Esophagus muscularis mucosa (tissue), 4 donors: ENCODE results near the gene PNPLA6. TPM values are rescaled to one million over a fixed set of nuclear protein-coding genes. Genes with fewer than 3 reads are reported as not detected.
A peak's percentile ranks its signal among the peaks of the same experiment; 100 is the strongest.

Source experiments
- DNase-seq: peaks from one replicate; pipeline ENCODE4 v3.0.0-alpha.2; 2017; ENCODE audit errors: extremely low spot score
- H3K27ac ChIP-seq, 4 donors: fragments of 200-600 bp; sonication (generic); replicated peaks in 1 of 4; 1 replicate in 3 of 4; 2 replicates in 1 of 4; pipeline ENCODE4 v1.5.1; 2016 to 2019; ENCODE audit warnings: mild to moderate bottlenecking in 1 of 4
- H3K27me3 ChIP-seq, 4 donors: fragments of 200-600 bp; sonication (generic); one replicate each; pipeline versions ENCODE4 v1.5.1 to v1.6.0; 2016 to 2019
- H3K36me3 ChIP-seq, 4 donors: fragments of 200-600 bp; sonication (generic); one replicate each; pipeline ENCODE4 v1.5.1; 2016 to 2019
- H3K4me1 ChIP-seq, 4 donors: fragments of 200-600 bp; sonication (generic); one replicate each; pipeline ENCODE4 v1.5.1; 2016 to 2019
- H3K4me3 ChIP-seq, 4 donors: fragments of 200-600 bp; sonication (generic); 1 replicate in 2 of 4; 2 replicates in 2 of 4; pipeline ENCODE4 v1.5.1; 2016 to 2019; ENCODE audit warnings: mild to moderate bottlenecking in 4 of 4, moderate library complexity in 1 of 4
- H3K9me3 ChIP-seq, 4 donors: fragments of 200-600 bp; sonication (generic); 1 replicate in 3 of 4; 2 replicates in 1 of 4; pipeline ENCODE4 v1.5.1; 2016 to 2019
- EP300 ChIP-seq: sonication (generic); formaldehyde crosslinking; IDR thresholded peaks from one replicate; pipeline ENCODE4 v1.6.1; 2017; ENCODE audit warnings: antibody characterized with exemption
- POLR2A ChIP-seq: fragments of 450-650 bp; IDR thresholded peaks from one replicate; pipeline ENCODE4 v1.6.1; 2017; ENCODE audit warnings: antibody characterized with exemption, moderate library complexity, mild to moderate bottlenecking, low read depth
- POLR2AphosphoS5 ChIP-seq, 2 donors: sonication (generic); formaldehyde crosslinking; IDR thresholded peaks; one replicate each; pipeline ENCODE4 v1.6.1; 2017; ENCODE audit warnings: antibody characterized with exemption in 2 of 2
- WGBS: methylation state at CpG from one replicate; pipeline ENCODE4 v1.1.5; 2018; 5-methylcytosine and 5-hydroxymethylcytosine counted together
- intact Hi-C: fragments of 100-400 bp; cut with DNase I; formaldehyde crosslinking; loops from one replicate; pipeline ENCODE4 v1.15.1; 2023
- total RNA-seq, 4 donors: library from RNA; depleted of rRNA; stranded (reverse); fragments of >200 nt; gene quantifications; one replicate each; pipeline versions ENCODE4 v1.1.0 to v1.2.1, GENCODE V29; 2016
- TF ChIP-seq, protein P1 (sequence below), 3 experiments: fragments of 200-600 bp in 2 of 3; fragments of 450-650 bp in 1 of 3; sonication (generic) in 2 of 3; IDR thresholded peaks; one replicate each; pipeline ENCODE4 v1.5.1; 2017 to 2019; ENCODE audit warnings: antibody characterized with exemption in 3 of 3, mild to moderate bottlenecking in 2 of 3, moderate library complexity in 1 of 3

The PNPLA6 gene
- total RNA-seq, 4 donors from 2014 or later: 58.1 to 156 (median 85.7) TPM

DNA sequence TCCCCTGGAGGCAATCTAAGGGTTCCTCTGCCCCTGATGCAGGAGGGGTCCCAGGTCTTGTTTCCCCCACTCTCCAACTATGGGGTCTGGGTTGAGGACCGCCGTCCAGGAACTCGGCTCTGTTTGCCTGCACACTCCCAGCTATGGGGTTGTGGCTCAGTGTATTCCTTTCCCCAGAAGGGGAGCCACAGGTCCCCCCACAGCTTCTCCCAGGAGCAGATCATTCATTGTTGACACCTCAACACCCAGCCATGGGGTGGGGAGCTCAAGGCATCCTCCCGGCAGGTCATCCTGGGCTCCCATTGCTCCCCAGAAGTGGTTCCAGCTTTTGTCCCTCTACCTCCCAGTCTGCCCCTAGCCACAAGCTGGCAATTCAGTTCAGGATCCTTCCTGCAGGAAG lies 18.6 kb upstream of the PNPLA6 start:
- Histone ChIP-seq H3K27me3 (no peaks in the 10 kb centered on the region), H3K4me3 (peak overlapping the region; percentile 77 to 91 (median 81)), H3K9me3 (no peaks in the 10 kb centered on the region), H3K27ac (peak overlapping the region; percentile 88 to 93 (median 90)), H3K4me1 (peaks cover 24 to 44% (median 43%) of the 10 kb centered on the region in 4 donors), H3K36me3 (peaks cover 11 to 22% (median 18%) of the 10 kb centered on the region in 4 donors)
- WGBS: 47% methylated on average over 4 of the region's 4 CpGs
- no peak for DNase-seq
- intact Hi-C loops: loop anchor here (5.0 kb wide), 1 partner anchor 120 kb away; no protein-coding TSS in a partner anchor
- TF ChIP-seq, protein P1, sequence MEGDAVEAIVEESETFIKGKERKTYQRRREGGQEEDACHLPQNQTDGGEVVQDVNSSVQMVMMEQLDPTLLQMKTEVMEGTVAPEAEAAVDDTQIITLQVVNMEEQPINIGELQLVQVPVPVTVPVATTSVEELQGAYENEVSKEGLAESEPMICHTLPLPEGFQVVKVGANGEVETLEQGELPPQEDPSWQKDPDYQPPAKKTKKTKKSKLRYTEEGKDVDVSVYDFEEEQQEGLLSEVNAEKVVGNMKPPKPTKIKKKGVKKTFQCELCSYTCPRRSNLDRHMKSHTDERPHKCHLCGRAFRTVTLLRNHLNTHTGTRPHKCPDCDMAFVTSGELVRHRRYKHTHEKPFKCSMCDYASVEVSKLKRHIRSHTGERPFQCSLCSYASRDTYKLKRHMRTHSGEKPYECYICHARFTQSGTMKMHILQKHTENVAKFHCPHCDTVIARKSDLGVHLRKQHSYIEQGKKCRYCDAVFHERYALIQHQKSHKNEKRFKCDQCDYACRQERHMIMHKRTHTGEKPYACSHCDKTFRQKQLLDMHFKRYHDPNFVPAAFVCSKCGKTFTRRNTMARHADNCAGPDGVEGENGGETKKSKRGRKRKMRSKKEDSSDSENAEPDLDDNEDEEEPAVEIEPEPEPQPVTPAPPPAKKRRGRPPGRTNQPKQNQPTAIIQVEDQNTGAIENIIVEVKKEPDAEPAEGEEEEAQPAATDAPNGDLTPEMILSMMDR (IDR thresholded peaks at IDR 0.05): no peak
- TF ChIP-seq POLR2A (no peak), POLR2AphosphoS5 (IDR thresholded peaks at IDR 0.05) (no peak), EP300 (no peak)

DNA sequence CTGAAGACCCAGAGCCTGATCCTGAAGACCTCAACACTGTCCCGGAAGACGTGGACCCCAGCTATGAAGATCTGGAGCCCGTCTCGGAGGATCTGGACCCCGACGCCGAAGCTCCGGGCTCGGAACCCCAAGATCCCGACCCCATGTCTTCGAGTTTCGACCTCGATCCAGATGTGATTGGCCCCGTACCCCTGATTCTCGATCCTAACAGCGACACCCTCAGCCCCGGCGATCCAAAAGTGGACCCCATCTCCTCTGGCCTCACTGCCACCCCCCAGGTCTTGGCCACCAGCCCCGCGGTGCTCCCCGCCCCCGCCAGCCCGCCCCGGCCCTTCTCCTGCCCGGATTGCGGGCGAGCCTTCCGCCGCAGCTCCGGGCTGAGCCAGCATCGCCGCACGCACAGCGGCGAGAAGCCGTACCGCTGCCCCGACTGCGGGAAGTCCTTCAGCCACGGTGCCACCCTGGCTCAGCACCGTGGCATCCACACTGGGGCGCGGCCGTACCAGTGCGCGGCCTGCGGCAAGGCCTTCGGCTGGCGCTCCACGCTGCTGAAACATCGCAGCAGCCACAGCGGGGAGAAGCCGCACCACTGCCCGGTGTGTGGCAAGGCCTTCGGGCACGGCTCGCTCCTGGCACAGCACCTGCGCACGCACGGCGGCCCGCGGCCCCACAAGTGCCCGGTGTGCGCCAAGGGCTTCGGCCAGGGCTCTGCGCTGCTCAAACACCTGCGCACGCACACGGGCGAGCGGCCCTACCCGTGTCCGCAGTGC lies 16.0 kb upstream of the PNPLA6 start:
- TF ChIP-seq POLR2AphosphoS5 (IDR thresholded peaks at IDR 0.05): no peak
- TF ChIP-seq POLR2A: no peak
- TF ChIP-seq EP300: no peak
- TF ChIP-seq, protein P1 (IDR thresholded peaks at IDR 0.05): no peak
- no peak overlapping the region for H3K27ac ChIP-seq
- intact Hi-C loops: loop anchor here (5.0 kb wide), 2 partner anchors 32 to 122 kb away; partner anchors contain the start of gene PEX11G
- peaks cover 11 to 27% (median 21%) of the 10 kb centered on the region in 4 donors for H3K36me3 ChIP-seq
- H3K9me3 ChIP-seq: no peaks in the 10 kb centered on the region
- no peaks in the 10 kb centered on the region for H3K27me3 ChIP-seq
- WGBS: 96% methylated on average over 46 of the region's 74 CpGs
- H3K4me3 ChIP-seq: no peak overlapping the region
- no peak for DNase-seq
- H3K4me1 ChIP-seq: peaks cover 35 to 63% (median 60%) of the 10 kb centered on the region in 4 donors

- TF ChIP-seq, protein P1 (IDR thresholded peaks at IDR 0.05): no peak
- no peak for TF ChIP-seq POLR2AphosphoS5 (IDR thresholded peaks at IDR 0.05)
- no peak for TF ChIP-seq EP300
- TF ChIP-seq POLR2A: no peak
- Histone ChIP-seq H3K9me3 (no peaks in the 10 kb centered on the region), H3K4me3 (no peak overlapping the region), H3K4me1 (peaks cover 26 to 61% (median 52%) of the 10 kb centered on the region in 4 donors), H3K27me3 (no peaks in the 10 kb centered on the region), H3K27ac (peak overlapping the region in 1 of 4 donors; percentile 30), H3K36me3 (peaks cover 13 to 34% (median 28%) of the 10 kb centered on the region in 4 donors)
- 93% methylated on average over 39 of the region's 51 CpGs for WGBS
- intact Hi-C loops: loop anchor here (5.0 kb wide), 1 partner anchor 33 kb away; the partner anchor contains the start of gene PEX11G
- no peak for DNase-seq
These were observed 15.1 kb upstream of the PNPLA6 start for GRCh38 chr19:7520131-7521051.

- Histone ChIP-seq H3K4me3 (peak overlapping the region; percentile 70 to 95 (median 83)), H3K9me3 (no peaks in the 10 kb centered on the region), H3K27ac (peak overlapping the region; percentile 66 to 80 (median 72)), H3K36me3 (peaks cover 19 to 47% (median 40%) of the 10 kb centered on the region in 4 donors), H3K27me3 (no peaks in the 10 kb centered on the region), H3K4me1 (peaks cover 21 to 62% (median 46%) of the 10 kb centered on the region in 4 donors)
- intact Hi-C loops: loop anchor here (5.0 kb wide), 1 partner anchor 34 kb away; the partner anchor contains the start of gene PEX11G
- TF ChIP-seq, protein P1 (IDR thresholded peaks at IDR 0.05): no peak
- no peak for TF ChIP-seq POLR2AphosphoS5 (IDR thresholded peaks at IDR 0.05)
- TF ChIP-seq EP300: no peak
- no peak for TF ChIP-seq POLR2A
- 54% methylated on average over 10 of the region's 10 CpGs for WGBS
- no peak for DNase-seq
These were observed 13.9 kb upstream of the PNPLA6 start for GRCh38 chr19:7521551-7522071.
